GM12878 (cell line): ENCODE measurements around the gene LILRB1. TPM values are rescaled to one million over a fixed set of nuclear protein-coding genes. Genes with fewer than 3 reads are reported as not detected.
A peak's percentile ranks its signal among the peaks of the same experiment; 100 is the strongest.

Experiments
- ATAC-seq: fragments of 200-7000 bp; cut with Tn5 transposase; 3 replicates; pipeline ENCODE4 v1.9.1; 2020; ENCODE audit warnings: mild to moderate bottlenecking, moderate library complexity
- BruUV-seq: library from RNA; stranded (reverse); fragments of 400-500 nt; replicated peaks from 2 replicates; lab custom pipeline; 2021; lab: Mats Ljungman, UMichigan
- CTCF ChIA-PET: fragments of 300-600 bp; sonication (Branson Sonifier 250); formaldehyde crosslinking; extraction: SDS; loops from one replicate; lab custom pipeline; 2021; ENCODE audit warnings: inconsistent platforms; lab: Yijun Ruan, JAX
- POLR2A ChIA-PET: fragments of 350-600 bp; formaldehyde crosslinking; extraction: SDS; loops from one replicate; lab custom pipeline; 2021; ENCODE audit warnings: inconsistent platforms; lab: Charles Lee
- RAD21 ChIA-PET: fragments of 300-600 bp; sonication (Branson Sonifier 250); formaldehyde crosslinking; loops from one replicate; lab custom pipeline; 2023; ENCODE audit warnings: antibody characterized with exemption; ENCODE audit not compliant: unreplicated experiment; lab: Charles Lee
- SMC1A ChIA-PET: fragments of 300-600 bp; sonication (Branson Sonifier 250); formaldehyde crosslinking; loops from one replicate; lab custom pipeline; 2023; ENCODE audit not compliant: unreplicated experiment, uncharacterized antibody; lab: Charles Lee
- DNase-seq: peaks from one replicate; pipeline ENCODE4 v3.0.0-alpha.2; 2011; ENCODE audit warnings: low read depth, low spot score
- FAIRE-seq: peaks from 3 replicates; lab custom pipeline; 2011; peaks lifted over from hg19 to GRCh38; lab: Jason Lieb, UNC
- H2AFZ ChIP-seq: 2 replicates; pipeline ENCODE4 v1.6.0; 2011; ENCODE audit warnings: low read depth, low read length, control low read depth; ENCODE audit not compliant: control insufficient read depth
- H3K27ac ChIP-seq: 2 replicates; pipeline ENCODE4 v1.5.1; 2011; ENCODE audit warnings: control low read depth; ENCODE audit not compliant: control insufficient read depth, insufficient read depth
- H3K27me3 ChIP-seq, 2 experiments: replicated peaks in 1 of 2; 2 replicates each; pipeline versions ENCODE4 v1.6.0 to v1.6.1; 2011; ENCODE audit warnings: low read length in 1 of 2; ENCODE audit not compliant: control insufficient read depth in 2 of 2, insufficient read depth in 2 of 2
- H3K36me3 ChIP-seq, 2 experiments: 2 replicates each; pipeline ENCODE4 v1.5.1; 2011; ENCODE audit warnings: low read length in 1 of 2; ENCODE audit not compliant: control insufficient read depth in 2 of 2, insufficient read depth in 2 of 2
- H3K4me1 ChIP-seq: 2 replicates; pipeline ENCODE4 v1.6.1; 2011; ENCODE audit warnings: mild to moderate bottlenecking, low read length, moderate library complexity, mixed read lengths; ENCODE audit not compliant: control insufficient read depth, insufficient read depth
- H3K4me2 ChIP-seq: 2 replicates; pipeline ENCODE4 v1.6.0; 2011; ENCODE audit warnings: control low read depth; ENCODE audit not compliant: control insufficient read depth, insufficient read depth
- H3K4me3 ChIP-seq: fragments of 200-600 bp; sonication (generic); 2 replicates; pipeline ENCODE4 v1.5.1; 2016
- H3K79me2 ChIP-seq: 2 replicates; pipeline ENCODE4 v1.6.0; 2011; ENCODE audit warnings: low read length; ENCODE audit not compliant: control insufficient read depth, insufficient read depth
- H3K9ac ChIP-seq: 2 replicates; pipeline ENCODE4 v1.8.0; 2011; ENCODE audit warnings: low read length, control low read depth, mixed read lengths; ENCODE audit not compliant: control insufficient read depth, insufficient read depth
- H3K9me3 ChIP-seq: replicated peaks from 3 replicates; pipeline ENCODE4 v1.5.1; 2011; ENCODE audit warnings: mild to moderate bottlenecking, low read length; ENCODE audit not compliant: control insufficient read depth, insufficient read depth
- H4K20me1 ChIP-seq: 2 replicates; pipeline ENCODE4 v1.6.0; 2011; ENCODE audit not compliant: control insufficient read depth, insufficient read depth
- BACH1 ChIP-seq: fragments of 450-650 bp; IDR thresholded peaks from 2 replicates; pipeline ENCODE4 v1.6.1; 2017; ENCODE audit warnings: mild to moderate bottlenecking, borderline replicate concordance
- BCL3 ChIP-seq: IDR thresholded peaks from 2 replicates; pipeline ENCODE4 v1.6.1; 2011; ENCODE audit warnings: borderline replicate concordance, low read depth, mild to moderate bottlenecking, moderate library complexity, low read length; ENCODE audit not compliant: insufficient read depth, poor library complexity, severe bottlenecking
- BHLHE40 ChIP-seq, 2 experiments: fragments of 450-650 bp in 1 of 2; IDR thresholded peaks; 2 replicates each; pipeline ENCODE4 v1.6.1; 2011 to 2017; ENCODE audit warnings: low read depth in 2 of 2, borderline replicate concordance in 1 of 2, improper control_type of control experiment in 1 of 2, low read length in 1 of 2, mild to moderate bottlenecking in 1 of 2
- CREB1 ChIP-seq: IDR thresholded peaks from 2 replicates; pipeline ENCODE4 v1.6.1; 2012; ENCODE audit warnings: low read depth, mild to moderate bottlenecking, inconsistent platforms
- DPF2 ChIP-seq: fragments of 450-650 bp; IDR thresholded peaks from 2 replicates; pipeline ENCODE4 v1.6.1; 2017; ENCODE audit warnings: mild to moderate bottlenecking
- HDGF ChIP-seq: fragments of 450-650 bp; IDR thresholded peaks from 2 replicates; pipeline ENCODE4 v1.6.1; 2016; ENCODE audit warnings: antibody characterized with exemption
- MYC ChIP-seq: IDR thresholded peaks from 2 replicates; pipeline ENCODE4 v1.6.1; 2011; ENCODE audit warnings: mild to moderate bottlenecking, low read length, moderate library complexity, inconsistent platforms; ENCODE audit not compliant: insufficient read depth, insufficient replicate concordance, insufficient read length, severe bottlenecking
- NFYA ChIP-seq: IDR thresholded peaks from 2 replicates; pipeline ENCODE4 v1.6.1; 2011; ENCODE audit warnings: low read depth, mild to moderate bottlenecking, low read length, improper control_type of control experiment, borderline replicate concordance
- POLR2AphosphoS5 ChIP-seq: IDR thresholded peaks from 2 replicates; pipeline ENCODE4 v1.6.1; 2011; ENCODE audit warnings: mild to moderate bottlenecking, low read length, inconsistent platforms
- RBBP5 ChIP-seq: fragments of 200-600 bp; sonication (generic); conservative IDR thresholded peaks from 2 replicates; pipeline ENCODE4 v1.6.1; 2016
- RFX5 ChIP-seq: IDR thresholded peaks from 2 replicates; pipeline ENCODE4 v1.6.1; 2011; ENCODE audit warnings: low read depth, low read length, improper control_type of control experiment
- SUPT20H ChIP-seq: IDR thresholded peaks from 2 replicates; pipeline ENCODE4 v1.6.1; 2011; ENCODE audit warnings: low read depth, mild to moderate bottlenecking, low read length, moderate library complexity, borderline replicate concordance; ENCODE audit not compliant: control insufficient read depth
- whole genome bisulfite sequencing: methylation state at CpG from one replicate; pipeline ENCODE4 v1.1.6; 2016; ENCODE audit warnings: low lambda C conversion rate; ENCODE audit not compliant: insufficient replicate concordance, insufficient coverage; ENCODE audit errors: missing lambda C conversion rate; 5-methylcytosine and 5-hydroxymethylcytosine counted together
- in situ Hi-C: fragments of 300-500 bp; cut with MboI; formaldehyde crosslinking; loops from 9 replicates; pipeline ENCODE4 v1.14.3; 2018; ENCODE audit warnings: mixed read lengths
- intact Hi-C: fragments of 100-400 bp; cut with micrococcal nuclease; formaldehyde crosslinking; loops from one replicate; pipeline ENCODE4 v1.14.2; 2022; ENCODE audit not compliant: unreplicated experiment
- polyA plus RNA-seq, 11 experiments: library from polyadenylated mRNA; depleted of rRNA in 4 of 11; unstranded in 6 of 11; stranded (reverse) in 5 of 11; fragments of >200 nt; fragmentation: Nextera tagmentation in 4 of 11; fragmentation: Illumina TruSeq in 1 of 11; extraction: Ambion mirVana in 4 of 11; extraction: Trizol in 1 of 11; gene quantifications; 1 replicate in 1 of 11; 2 replicates in 10 of 11; pipeline versions ENCODE4 v1.2.1 to v1.2.3, GENCODE V29; 2011 to 2016; ENCODE audit warnings: inconsistent platforms in 2 of 11, missing spikeins in 2 of 11, low read depth in 1 of 11
- total RNA-seq, 4 experiments: library from RNA; depleted of rRNA in 3 of 4; stranded (reverse); fragments of >200 nt in 3 of 4; fragmentation: Illumina TruSeq in 1 of 4; extraction: Trizol in 1 of 4; gene quantifications; 2 replicates each; pipeline versions ENCODE4 v1.2.1 to v1.2.3, GENCODE V29; 2013 to 2021
- TF ChIP-seq, protein P1 (sequence below), 3 experiments: IDR thresholded peaks in 2 of 3; conservative IDR thresholded peaks in 1 of 3; 2 replicates each; pipeline ENCODE4 v1.5.1; 2011; ENCODE audit warnings: low read depth in 3 of 3, low read length in 3 of 3, mild to moderate bottlenecking in 3 of 3, control low read depth in 2 of 3, moderate library complexity in 2 of 3, inconsistent platforms in 1 of 3, mixed read lengths in 1 of 3; ENCODE audit not compliant: control insufficient read depth in 2 of 3, insufficient read depth in 1 of 3; ENCODE audit errors: extremely low read depth in 1 of 3

LILRB1 gene
- total and polyA plus RNA-seq, 10 of the 15 experiments (the other 5 are each of a cell fraction or from before 2014, with no cell fraction given), result 4.9 to 92.2 (median 50.1) TPM

- CTCF ChIA-PET, result interaction anchor here (4.2 to 20.9 kb wide), 3 partner anchors 10 to 12 kb away, joined by 34 to 842 read pairs (median 842); partner anchors contain the start of gene LILRB4
- ATAC-seq, result no peak
- intact Hi-C loops, result no loop called here
Measured at GRCh38 chr19:54665530-54665929, 35.2 kb downstream of the LILRB1 start.

GRCh38 chr19:54667217-54667616 is 36.9 kb downstream of the LILRB1 start:
- Histone ChIP-seq H3K4me2 (no peak overlapping the region), H3K9ac (no peak overlapping the region), H4K20me1 (no peaks in the 10 kb centered on the region), H3K4me1 (peaks cover 14% of the 10 kb centered on the region), H3K79me2 (no peaks in the 10 kb centered on the region), H2AFZ (no peak overlapping the region), H3K27me3 (peaks cover 0 to 5% of the 10 kb centered on the region in 2 experiments; a peak in 2 of 4 replicates), H3K27ac (no peak overlapping the region), H3K36me3 (no peaks in the 10 kb centered on the region), H3K4me3 (no peak overlapping the region), H3K9me3 (peaks cover 1% of the 10 kb centered on the region; the same call in 2 of the 3 replicates)
- RAD21 ChIA-PET, result no interaction called here
- in situ Hi-C loops (no loop called here), intact Hi-C loops (no loop called here)
- SMC1A ChIA-PET, result interaction anchor here (1.2 kb wide), 1 partner anchor 13 kb away, joined by 4 read pairs; no protein-coding TSS in a partner anchor
- BruUV-seq, result no TSS peak
- CTCF ChIA-PET, result interaction anchor here (20.9 kb wide), 1 partner anchor 12 kb away, joined by 842 read pairs; the partner anchor contains the start of gene LILRB4
- WGBS, result 62% methylated on average over 11 of the region's 12 CpGs
- ATAC-seq (no peak), FAIRE-seq (no peak), DNase-seq (no peak)
- POLR2A ChIA-PET, result no interaction called here
- TF ChIP-seq CREB1, result no peak
- TF ChIP-seq, protein P1, sequence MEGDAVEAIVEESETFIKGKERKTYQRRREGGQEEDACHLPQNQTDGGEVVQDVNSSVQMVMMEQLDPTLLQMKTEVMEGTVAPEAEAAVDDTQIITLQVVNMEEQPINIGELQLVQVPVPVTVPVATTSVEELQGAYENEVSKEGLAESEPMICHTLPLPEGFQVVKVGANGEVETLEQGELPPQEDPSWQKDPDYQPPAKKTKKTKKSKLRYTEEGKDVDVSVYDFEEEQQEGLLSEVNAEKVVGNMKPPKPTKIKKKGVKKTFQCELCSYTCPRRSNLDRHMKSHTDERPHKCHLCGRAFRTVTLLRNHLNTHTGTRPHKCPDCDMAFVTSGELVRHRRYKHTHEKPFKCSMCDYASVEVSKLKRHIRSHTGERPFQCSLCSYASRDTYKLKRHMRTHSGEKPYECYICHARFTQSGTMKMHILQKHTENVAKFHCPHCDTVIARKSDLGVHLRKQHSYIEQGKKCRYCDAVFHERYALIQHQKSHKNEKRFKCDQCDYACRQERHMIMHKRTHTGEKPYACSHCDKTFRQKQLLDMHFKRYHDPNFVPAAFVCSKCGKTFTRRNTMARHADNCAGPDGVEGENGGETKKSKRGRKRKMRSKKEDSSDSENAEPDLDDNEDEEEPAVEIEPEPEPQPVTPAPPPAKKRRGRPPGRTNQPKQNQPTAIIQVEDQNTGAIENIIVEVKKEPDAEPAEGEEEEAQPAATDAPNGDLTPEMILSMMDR (IDR thresholded peaks at IDR 0.05 in 2 of 3, conservative IDR thresholded peaks at IDR 0.05 in 1 of 3; ENCODE audit: control insufficient read depth in 2 of 3, extremely low read depth in 1 of 3, insufficient read depth in 1 of 3, low read depth in 3 of 3, low read length in 3 of 3), result no peak
- no peak for TF ChIP-seq MYC
- no peak for TF ChIP-seq BCL3
- no peak for TF ChIP-seq HDGF
- no peak for TF ChIP-seq POLR2AphosphoS5
- TF ChIP-seq SUPT20H, result no peak
- TF ChIP-seq RFX5, result no peak
- no peak for TF ChIP-seq RBBP5
- no peak for TF ChIP-seq NFYA
- TF ChIP-seq BACH1, result no peak
- TF ChIP-seq, all 136 proteins: peak for 0

More at GRCh38 chr19:54665530-54665929, 35.2 kb downstream of the LILRB1 start:
- DNase-seq, result no peak
- H2AFZ ChIP-seq, result no peak overlapping the region
- peaks cover 1% of the 10 kb centered on the region; the same call in 2 of the 3 replicates for H3K9me3 ChIP-seq
- peak overlapping the region; percentile 25; the same call in 1 of the 2 replicates for H3K4me2 ChIP-seq
- no peak overlapping the region for H3K27ac ChIP-seq
- SMC1A ChIA-PET, result interaction anchor here (1.3 kb wide), 1 partner anchor 10 kb away, joined by 3 read pairs; no protein-coding TSS in a partner anchor
- TF ChIP-seq HDGF (no peak), DPF2 (peak; percentile 26; the same call in 1 of the 2 replicates), BHLHE40 (IDR thresholded peaks at IDR 0.05; ENCODE audit: borderline replicate concordance in 1 of 2, low read depth in 2 of 2, low read length in 1 of 2) (no peak)
- TF ChIP-seq, all 136 proteins: peak for 1
- BruUV-seq, result no TSS peak
- Histone ChIP-seq H4K20me1 (no peaks in the 10 kb centered on the region), H3K9ac (no peak overlapping the region), H3K4me3 (no peak overlapping the region), H3K27me3 (no peaks in the 10 kb centered on the region), H3K36me3 (no peaks in the 10 kb centered on the region), H3K79me2 (no peaks in the 10 kb centered on the region), H3K4me1 (peaks cover 31% of the 10 kb centered on the region)
- RAD21 ChIA-PET, result interaction anchor here (1.0 to 1.3 kb wide), 2 partner anchors 9 to 13 kb away, joined by 3 to 4 read pairs; no protein-coding TSS in a partner anchor
- FAIRE-seq, result no peak
- WGBS, result 23% methylated on average over 6 of the region's 6 CpGs
- in situ Hi-C loops, result no loop called here
- POLR2A ChIA-PET, result no interaction called here
